Ectodermal cell (in vitro differentiated cells): ENCODE measurements around the gene CISD2. TPM values are rescaled to one million over a fixed set of nuclear protein-coding genes. Genes with fewer than 3 reads are reported as not detected.
"Not testable (repeated sequence)": the region's sequence is repeated elsewhere in the genome, so short reads cannot be mapped to it uniquely, and the experiment has no call there.

Experiments used
- H3K27ac ChIP-seq: 2 replicates; pipeline ENCODE4 v1.7.0; 2013; ENCODE audit warnings: mild to moderate bottlenecking, low read depth, low read length; ENCODE audit not compliant: insufficient read depth, poor library complexity, severe bottlenecking
- H3K27me3 ChIP-seq: 2 replicates; pipeline ENCODE4 v1.7.0; 2013; ENCODE audit warnings: mild to moderate bottlenecking, low read length; ENCODE audit not compliant: insufficient read depth, control insufficient read depth, poor library complexity, severe bottlenecking
- H3K36me3 ChIP-seq: one replicate; pipeline ENCODE4 v1.7.0; 2013; ENCODE audit warnings: low read length; ENCODE audit not compliant: control insufficient read depth, insufficient read depth
- H3K4me1 ChIP-seq: one replicate; pipeline ENCODE4 v1.7.0; 2013; ENCODE audit warnings: low read length; ENCODE audit not compliant: control insufficient read depth, insufficient read depth
- H3K4me3 ChIP-seq: 2 replicates; pipeline ENCODE4 v1.7.0; 2013; ENCODE audit warnings: low read depth, low read length, control low read depth; ENCODE audit not compliant: insufficient read depth
- H3K9me3 ChIP-seq: 2 replicates; pipeline ENCODE4 v1.7.0; 2013; ENCODE audit warnings: mild to moderate bottlenecking, low read length, moderate library complexity; ENCODE audit not compliant: control insufficient read depth
- WGBS, 2 experiments: methylation state at CpG; one replicate each; pipeline ENCODE4 v1.1.7; 2013; ENCODE audit warnings: missing lambda C conversion rate in 2 of 2; 5-methylcytosine and 5-hydroxymethylcytosine counted together
- polyA plus RNA-seq, 4 experiments: library from polyadenylated mRNA; stranded (reverse); fragments of 50-300 nt; gene quantifications; one replicate each; pipeline ENCODE4 v1.2.3, GENCODE V29; 2013

CISD2 gene
- 58.8 TPM for polyA plus RNA-seq (2013, experiment 1 of 4)
- 63.5 TPM for polyA plus RNA-seq (2013, experiment 2 of 4)
- polyA plus RNA-seq (2013, experiment 3 of 4): 55.0 TPM
- 58.6 TPM for polyA plus RNA-seq (2013, experiment 4 of 4)

DNA sequence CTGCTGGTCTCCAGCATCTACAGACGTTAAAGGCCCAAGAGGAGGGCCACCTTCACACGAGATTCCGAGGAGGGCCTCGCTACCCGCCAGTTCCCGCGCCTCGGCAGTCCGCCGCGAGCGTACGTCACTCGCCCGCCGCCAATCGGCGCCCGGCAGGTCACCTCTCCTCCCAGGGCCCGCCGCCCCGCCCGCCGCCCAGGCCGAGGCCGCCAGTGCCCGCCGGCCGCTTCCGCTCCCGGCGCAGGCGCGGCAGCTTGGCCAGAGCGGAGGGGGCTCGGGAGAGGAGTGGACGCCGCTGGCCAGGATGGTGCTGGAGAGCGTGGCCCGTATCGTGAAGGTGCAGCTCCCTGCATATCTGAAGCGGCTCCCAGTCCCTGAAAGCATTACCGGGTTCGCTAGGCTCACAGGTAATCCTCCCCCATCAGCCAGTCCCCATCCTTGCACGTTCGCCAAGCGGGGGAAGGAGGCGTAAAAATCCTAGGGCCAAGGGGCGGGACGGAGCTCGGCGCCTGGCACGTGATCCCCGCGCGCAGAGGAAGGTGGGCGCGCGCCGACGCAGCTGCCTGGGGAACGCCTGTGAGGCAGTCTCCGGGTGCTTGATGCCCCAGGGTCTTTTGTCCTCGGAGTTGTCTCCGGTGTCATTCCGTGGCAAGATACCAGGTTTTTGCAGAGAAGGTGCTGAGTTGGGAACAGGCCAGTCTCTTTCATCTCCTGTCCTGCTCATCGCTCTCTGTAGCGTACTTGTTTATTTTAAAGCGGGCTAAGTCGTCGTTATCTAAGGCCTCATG is at the start of gene CISD2:
Gene CISD2, plus strand, starts transcription at position 212 of the 788 bp plus-strand sequence. Its CDS starts 93 bp downstream, at position 305.
- 0% methylated on average over 71 of the region's 71 CpGs for WGBS, 2 experiments
- Histone ChIP-seq H3K27ac (peak within 1 kb of the TSS; percentile 98), H3K27me3 (no peaks in the 10 kb centered on the region), H3K4me1 (peaks cover 3% of the 10 kb centered on the region), H3K4me3 (peak within 1 kb of the TSS; percentile 79), H3K36me3 (peaks cover 3% of the 10 kb centered on the region), H3K9me3 (no peaks in the 10 kb centered on the region)

DNA sequence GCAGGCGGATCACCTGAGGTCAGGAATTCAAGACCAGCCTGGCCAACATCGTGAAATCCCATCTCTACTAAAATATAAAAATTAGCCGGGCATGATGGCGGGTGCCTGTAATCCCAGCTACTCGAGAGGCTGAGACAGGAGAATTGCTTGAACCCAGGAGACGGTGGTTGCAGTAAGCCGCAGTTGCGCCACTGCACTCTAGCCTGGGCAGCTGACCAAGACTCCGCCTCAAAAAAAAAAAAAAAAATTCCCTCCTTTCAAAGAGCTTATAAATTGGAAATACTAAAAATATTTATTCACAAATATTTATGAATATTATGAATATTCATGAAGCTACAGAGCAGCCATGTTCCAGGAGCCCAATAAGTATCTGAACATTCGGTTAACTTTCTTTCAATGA is 49.7 kb upstream of the CISD2 start:
- not testable (repeated sequence) for H3K27ac ChIP-seq, H3K4me3 ChIP-seq, H3K9me3 ChIP-seq, H3K27me3 ChIP-seq, H3K36me3 ChIP-seq, H3K4me1 ChIP-seq
- WGBS, 2 experiments: 90 to 91% methylated on average over 9 of the region's 10 CpGs

DNA sequence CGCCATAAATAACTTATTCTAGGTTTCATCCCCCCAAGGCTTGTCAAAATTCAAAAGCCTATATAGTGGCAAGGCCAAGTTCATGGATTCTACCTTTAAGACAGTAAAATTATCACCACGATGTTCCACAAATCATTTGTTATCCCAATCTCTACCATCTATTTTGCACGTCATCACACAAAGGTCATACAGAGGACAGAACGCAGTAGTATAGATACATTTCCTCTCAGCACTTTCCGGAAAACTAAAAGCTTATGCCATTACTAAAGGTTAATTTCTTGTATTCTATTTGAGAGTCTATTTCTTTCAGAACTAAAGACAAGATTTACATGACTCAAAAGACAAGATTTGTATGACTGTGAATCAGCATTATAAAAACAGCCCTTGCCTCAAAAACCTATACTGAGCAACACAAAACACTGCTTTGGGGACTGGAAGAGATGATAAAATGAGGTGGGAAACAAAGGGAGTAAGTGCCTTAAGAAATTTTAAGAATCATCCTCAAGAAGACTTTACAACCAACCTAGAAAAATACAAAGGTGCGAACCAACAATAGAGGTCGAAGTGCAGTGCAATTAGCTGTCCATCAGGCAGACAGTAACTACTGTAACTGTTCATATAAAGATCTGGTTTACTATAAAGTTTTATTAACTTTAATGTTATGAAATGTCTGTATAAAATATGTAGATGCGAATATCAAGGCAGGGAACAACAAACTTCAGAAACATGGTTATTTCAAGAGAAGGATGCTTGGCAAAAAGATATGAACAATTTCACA is 49.0 kb upstream of the CISD2 start:
- peaks cover 4% of the 10 kb centered on the region for H3K4me1 ChIP-seq
- no peak overlapping the region for H3K4me3 ChIP-seq
- 94 to 96% methylated on average over 4 to 8 of the region's 8 CpGs for WGBS, 2 experiments

DNA sequence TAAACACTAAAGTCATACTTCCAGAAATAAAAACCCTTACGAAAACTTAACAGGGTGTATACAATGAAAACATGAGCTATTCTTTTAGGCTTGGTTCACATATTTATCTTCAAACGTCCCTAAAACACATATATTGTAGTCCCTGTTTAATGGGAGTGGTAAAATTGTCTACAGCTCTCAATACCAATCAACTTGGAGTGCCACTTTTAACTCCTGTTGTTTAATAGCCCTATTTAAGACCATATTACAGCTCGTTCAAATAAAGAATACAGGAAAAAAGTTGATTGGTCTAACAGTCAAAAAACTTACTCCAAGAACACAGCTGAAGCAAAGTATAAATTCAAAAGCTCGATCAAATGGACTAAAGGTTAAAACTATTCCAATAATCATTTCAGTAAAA is 45.3 kb upstream of the CISD2 start:
- H3K36me3 ChIP-seq: no peaks in the 10 kb centered on the region
- no peaks in the 10 kb centered on the region for H3K4me1 ChIP-seq
- no peak overlapping the region for H3K4me3 ChIP-seq
- WGBS, 2 experiments: 99 to 100% methylated on average over 2 to 4 of the region's 4 CpGs
- no peaks in the 10 kb centered on the region for H3K9me3 ChIP-seq
- no peaks in the 10 kb centered on the region for H3K27me3 ChIP-seq
- no peak overlapping the region for H3K27ac ChIP-seq

More for the DNA sequence above, 49.0 kb upstream of the CISD2 start:
- no peaks in the 10 kb centered on the region for H3K27me3 ChIP-seq
- no peak overlapping the region for H3K27ac ChIP-seq
- H3K9me3 ChIP-seq: no peaks in the 10 kb centered on the region
- H3K36me3 ChIP-seq: no peaks in the 10 kb centered on the region

DNA sequence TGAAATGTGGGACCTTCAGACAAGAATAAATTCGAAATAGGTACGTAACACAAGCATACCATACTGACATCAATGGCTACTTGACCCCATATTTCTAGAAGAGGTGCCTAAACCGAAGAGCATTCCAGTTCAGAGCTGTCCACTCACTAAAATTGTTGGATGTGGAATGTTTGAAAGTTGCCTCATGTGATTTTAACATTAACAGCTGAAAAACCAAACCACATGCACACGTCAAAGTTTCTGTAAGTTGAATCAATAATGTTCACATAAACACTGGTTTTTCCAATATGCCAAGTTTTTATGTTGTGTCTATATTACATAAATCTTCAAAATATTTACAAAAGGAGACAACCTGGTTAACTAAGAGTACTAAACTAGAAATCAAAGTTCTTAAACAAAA is 44.9 kb upstream of the CISD2 start:
- WGBS, 2 experiments: 94% methylated on average over 4 of the region's 4 CpGs; no CpG with 5 or more reads in 1 of the 2 experiments
- Histone ChIP-seq H3K4me1 (no peaks in the 10 kb centered on the region), H3K27ac (no peak overlapping the region), H3K4me3 (no peak overlapping the region), H3K9me3 (no peaks in the 10 kb centered on the region), H3K27me3 (no peaks in the 10 kb centered on the region), H3K36me3 (no peaks in the 10 kb centered on the region)

GRCh38 chr4:102824398-102824797 is 44.4 kb upstream of the CISD2 start:
- H3K27me3 ChIP-seq: no peaks in the 10 kb centered on the region
- H3K9me3 ChIP-seq: no peaks in the 10 kb centered on the region
- H3K36me3 ChIP-seq: no peaks in the 10 kb centered on the region
- H3K4me3 ChIP-seq: peak overlapping the region; percentile 87
- no peaks in the 10 kb centered on the region for H3K4me1 ChIP-seq
- WGBS, 2 experiments: 70 to 72% methylated on average over 2 of the region's 2 CpGs
- H3K27ac ChIP-seq: no peak overlapping the region

GRCh38 chr4:102825261-102826091 is 43.3 kb upstream of the CISD2 start:
- Histone ChIP-seq H3K36me3 (no peaks in the 10 kb centered on the region), H3K4me1 (no peaks in the 10 kb centered on the region), H3K4me3 (peak overlapping the region; percentile 87), H3K27ac (peak overlapping the region; percentile 1), H3K27me3 (no peaks in the 10 kb centered on the region), H3K9me3 (no peaks in the 10 kb centered on the region)
- 0 to 3% methylated on average over 16 to 23 of the region's 23 CpGs for WGBS, 2 experiments

GRCh38 chr4:102826105-102826889 is 42.5 kb upstream of the CISD2 start:
- Histone ChIP-seq H3K36me3 (no peaks in the 10 kb centered on the region), H3K27ac (peak overlapping the region; percentile 99), H3K27me3 (no peaks in the 10 kb centered on the region), H3K9me3 (no peaks in the 10 kb centered on the region), H3K4me3 (peak overlapping the region; percentile 87), H3K4me1 (no peaks in the 10 kb centered on the region)
- WGBS, 2 experiments: 0 to 1% methylated on average over 38 of the region's 38 CpGs

GRCh38 chr4:102826890-102827673 is 41.7 kb upstream of the CISD2 start, which contains the start of gene UBE2D3:
TSS of gene UBE2D3 (minus strand) at chr4:102827551. CDS start at chr4:102826508, 1,043 bp downstream.
- H3K36me3 ChIP-seq: no peaks in the 10 kb centered on the region
- WGBS, 2 experiments: 0% methylated on average over 73 of the region's 73 CpGs
- no peaks in the 10 kb centered on the region for H3K9me3 ChIP-seq
- peak within 1 kb of the TSS; percentile 87 for H3K4me3 ChIP-seq
- H3K4me1 ChIP-seq: no peaks in the 10 kb centered on the region
- H3K27me3 ChIP-seq: no peaks in the 10 kb centered on the region
- H3K27ac ChIP-seq: peak within 1 kb of the TSS; percentile 99
